SH-SY5Y (cell line): Measurements from ENCODE around the gene ZBTB4.

Experiments
- GATA2 ChIP-seq: IDR thresholded peaks from 2 replicates; pipeline ENCODE4 v1.6.1; 2011; ENCODE audit warnings: mild to moderate bottlenecking, low read depth, low read length
- GATA3 ChIP-seq: IDR thresholded peaks from 2 replicates; pipeline ENCODE4 v1.6.1; 2011; ENCODE audit warnings: low read depth, mild to moderate bottlenecking, low read length, moderate library complexity

DNA sequence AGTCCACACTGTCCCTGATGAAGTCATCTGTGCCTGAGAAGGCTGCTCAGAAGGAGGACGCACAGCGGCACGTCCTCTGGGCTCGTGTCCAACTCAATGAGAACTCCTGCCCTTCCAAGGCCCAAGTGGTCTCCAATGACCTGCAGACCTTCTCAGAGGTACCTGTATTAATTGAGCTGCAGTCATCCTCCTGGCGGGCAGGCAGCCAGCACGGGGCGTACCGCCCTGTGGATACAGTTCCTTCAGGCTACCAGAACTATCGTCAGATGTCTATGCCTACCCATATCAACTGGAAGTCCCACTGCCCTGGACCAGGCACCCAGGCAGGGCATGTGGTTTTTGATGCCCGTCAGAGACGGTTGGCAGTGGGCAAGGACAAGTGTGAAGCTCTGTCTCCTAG, 47.1 kb downstream of the ZBTB4 start:
- TF ChIP-seq GATA2 (no peak), GATA3 (no peak)
